Ovary (tissue), 9 donors: Measurements from ENCODE around the gene KIF1A. TPM values are rescaled to one million over a fixed set of nuclear protein-coding genes. Genes with fewer than 3 reads are reported as not detected.

Experiments used
- DNase-seq, 5 donors: peaks; one replicate each; pipeline ENCODE4 v3.0.0-alpha.2; 2019 to 2020
- H3K27ac ChIP-seq, 2 donors: fragments of 200-600 bp; one replicate each; pipeline versions ENCODE4 v1.5.1 to v1.8.0; 2019 to 2022
- H3K27me3 ChIP-seq: fragments of 200-600 bp; one replicate; pipeline ENCODE4 v1.8.0; 2022
- H3K36me3 ChIP-seq: fragments of 200-600 bp; sonication (generic); one replicate; pipeline ENCODE4 v1.5.1; 2019
- H3K4me1 ChIP-seq: one replicate; pipeline ENCODE4 v1.8.1; 2013; ENCODE audit warnings: mild to moderate bottlenecking, moderate library complexity; ENCODE audit not compliant: insufficient read depth
- H3K4me3 ChIP-seq: fragments of 200-600 bp; sonication (generic); one replicate; pipeline ENCODE4 v1.5.1; 2017
- H3K9me3 ChIP-seq, 2 donors: fragments of 200-600 bp in 1 of 2; sonication (generic) in 1 of 2; one replicate each; pipeline versions ENCODE4 v1.5.1 to v1.8.1; 2013 to 2019; ENCODE audit warnings: mild to moderate bottlenecking in 1 of 2, moderate library complexity in 1 of 2
- CTCF ChIP-seq, 3 donors: fragments of 450-650 bp in 2 of 3; fragments of 200-600 bp in 1 of 3; IDR thresholded peaks; one replicate each; pipeline versions ENCODE4 v1.5.1 to v1.8.0; 2016 to 2022; ENCODE audit warnings: antibody characterized with exemption in 3 of 3, mild to moderate bottlenecking in 1 of 3
- EP300 ChIP-seq: sonication (generic); formaldehyde crosslinking; IDR thresholded peaks from one replicate; pipeline ENCODE4 v1.6.1; 2017; ENCODE audit warnings: antibody characterized with exemption
- POLR2A ChIP-seq: fragments of 450-650 bp; IDR thresholded peaks from one replicate; pipeline ENCODE4 v1.6.1; 2017; ENCODE audit warnings: antibody characterized with exemption, mild to moderate bottlenecking, moderate library complexity
- WGBS, 3 donors: extraction: QIAGEN DNeasy Blood & Tissue Kit in 1 of 3; methylation state at CpG; one replicate each; pipeline versions ENCODE4 v1.1.5 to v1.1.7; 2013 to 2017; 5-methylcytosine and 5-hydroxymethylcytosine counted together
- intact Hi-C, 4 donors: fragments of 100-400 bp; cut with DNase I; formaldehyde crosslinking; loops; one replicate each; pipeline versions ENCODE4 v1.11.0 to v1.15.1; 2022 to 2023
- polyA plus RNA-seq, 2 donors: library from polyadenylated mRNA; stranded (reverse); fragments of 200-250 nt in 1 of 2; fragments of 350-450 nt in 1 of 2; fragmentation: Illumina TruSeq in 1 of 2; extraction: RNeasy Lipid Tissue Mini Kit (QIAGEN cat#74804) in 1 of 2; gene quantifications; one replicate each; pipeline ENCODE4 v1.2.3, GENCODE V29; 2013 to 2014
- total RNA-seq, 7 donors: library from RNA; depleted of rRNA in 2 of 7; stranded (reverse); fragments of >200 nt in 2 of 7; fragmentation: NEBNext Ultra II Directional in 3 of 7; extraction: Animal tissue kit (Norgen Biotek cat#: 25700) in 3 of 7; gene quantifications; one replicate each; pipeline versions ENCODE4 v1.1.0 to v1.2.4, GENCODE V29; 2016 to 2023
- donor health status: DM: no; HTN: no; CAD: no; lungs with moderate emphysema.
- donor health status: DM: no; HTN: no; CAD: no.
- donor health status: Bipolar disorder and iron deficiency.
- donor health status: DM: yes; HTN: yes; CAD: no.
- donor health status: DM: no; HTN: no; CAD: no.
- donor health status: DM: yes; HTN: yes; CAD: no.

Gene KIF1A
- total and polyA plus RNA-seq, 9 donors = 0.48 to 4.4 (median 1.2) TPM

DNA sequence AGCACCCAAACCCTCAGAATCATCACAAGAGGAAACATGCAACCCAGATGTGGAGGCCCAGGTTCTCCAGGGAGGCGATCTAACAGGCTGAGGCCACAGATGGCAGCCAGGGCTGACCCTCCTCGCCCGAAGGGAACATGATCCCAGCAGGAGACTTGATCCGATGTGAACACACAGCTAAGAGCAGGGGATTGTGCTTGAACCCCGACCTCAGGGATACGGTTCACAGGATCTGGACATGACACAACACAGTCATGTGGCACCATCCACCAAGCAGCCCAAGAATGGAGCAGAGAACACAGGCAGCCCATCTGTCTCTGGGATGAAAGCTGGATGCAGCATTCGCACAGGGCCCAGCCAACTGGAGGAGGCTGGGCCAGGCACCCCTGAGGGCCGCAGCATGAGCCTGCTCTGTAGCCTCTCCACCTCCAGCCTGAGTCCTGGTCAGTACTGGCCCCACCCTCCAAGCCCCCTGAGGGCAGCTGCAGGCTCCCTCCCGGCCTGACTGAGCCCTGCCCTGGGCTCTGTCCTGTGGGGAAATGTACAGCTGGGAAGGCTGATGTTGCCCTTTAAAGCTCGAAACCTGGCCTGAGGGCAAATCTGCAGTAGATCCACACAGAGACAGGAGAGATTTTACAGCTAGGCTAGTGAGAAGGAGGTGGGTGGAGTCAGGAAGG is 89.4 kb downstream of the KIF1A start:
- intact Hi-C loops = no loop called here
- H3K27me3 ChIP-seq = no peaks in the 10 kb centered on the region
- H3K36me3 ChIP-seq = no peaks in the 10 kb centered on the region
- H3K4me1 ChIP-seq = no peaks in the 10 kb centered on the region
- DNase-seq = no peak
- no peak overlapping the region for H3K4me3 ChIP-seq
- H3K27ac ChIP-seq = no peak overlapping the region
- TF ChIP-seq POLR2A (no peak), EP300 (no peak), CTCF (IDR thresholded peaks at IDR 0.05) (no peak)
- H3K9me3 ChIP-seq = no peaks in the 10 kb centered on the region
- 65 to 78% (median 73%) methylated on average over 8 to 10 of the region's 10 CpGs for WGBS, 3 donors

DNA sequence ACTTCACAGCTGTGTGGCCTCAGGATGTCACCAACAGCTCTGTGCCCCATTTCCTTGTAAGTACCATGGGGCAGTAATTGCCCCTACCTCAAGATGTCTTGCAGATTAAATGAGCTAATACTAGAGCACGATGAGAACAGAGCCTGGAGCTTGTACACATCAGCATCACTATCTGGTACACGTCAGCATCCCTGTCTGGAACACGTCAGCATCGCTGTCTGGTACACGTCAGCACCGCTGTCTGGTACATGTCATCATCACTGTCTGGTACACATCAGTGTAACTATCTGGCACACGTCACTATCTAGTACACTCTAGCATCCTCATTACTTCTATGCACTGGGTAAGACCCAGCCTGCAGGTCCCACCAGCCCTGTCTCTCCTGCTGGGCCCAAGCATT is 91.2 kb downstream of the KIF1A start:
- H3K36me3 ChIP-seq = no peaks in the 10 kb centered on the region
- TF ChIP-seq POLR2A (no peak), CTCF (IDR thresholded peaks at IDR 0.05) (no peak), EP300 (no peak)
- intact Hi-C loops = no loop called here
- no peak overlapping the region for H3K27ac ChIP-seq
- H3K4me1 ChIP-seq = no peaks in the 10 kb centered on the region
- no peak overlapping the region for H3K4me3 ChIP-seq
- DNase-seq = no peak
- WGBS, 3 donors = 80 to 86% (median 84%) methylated on average over 7 of the region's 7 CpGs
- no peaks in the 10 kb centered on the region for H3K27me3 ChIP-seq
- no peaks in the 10 kb centered on the region for H3K9me3 ChIP-seq

GRCh38 chr2:240728361-240728760 is 91.7 kb downstream of the KIF1A start:
- Histone ChIP-seq H3K27ac (no peak overlapping the region), H3K4me3 (no peak overlapping the region), H3K27me3 (no peaks in the 10 kb centered on the region), H3K36me3 (no peaks in the 10 kb centered on the region), H3K4me1 (no peaks in the 10 kb centered on the region), H3K9me3 (no peaks in the 10 kb centered on the region)
- TF ChIP-seq EP300 = no peak
- TF ChIP-seq CTCF (IDR thresholded peaks at IDR 0.05) = no peak
- no peak for TF ChIP-seq POLR2A
- intact Hi-C loops = no loop called here
- 84 to 94% (median 93%) methylated on average over 10 of the region's 10 CpGs for WGBS, 3 donors
- no peak for DNase-seq

DNA sequence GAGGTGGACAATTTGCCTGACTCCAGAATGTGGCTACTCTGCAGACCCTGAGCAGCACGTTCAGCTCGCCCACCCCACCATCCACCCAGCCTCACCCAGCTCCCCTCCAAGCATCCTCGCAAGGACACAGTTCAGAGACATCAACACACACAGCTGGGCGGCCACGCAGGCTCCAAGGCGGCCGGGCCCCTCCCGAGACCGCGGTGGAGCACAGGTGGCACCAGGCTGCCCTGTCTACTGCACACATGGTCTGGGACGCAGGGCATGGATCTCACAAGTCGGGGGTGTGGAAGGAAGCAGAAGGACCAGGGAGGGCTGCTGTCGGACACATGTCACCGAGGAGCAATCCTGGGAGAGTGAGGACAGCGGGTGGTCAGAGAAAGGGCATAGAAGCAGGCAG is 92.1 kb downstream of the KIF1A start:
- TF ChIP-seq EP300 (no peak), POLR2A (no peak), CTCF (IDR thresholded peaks at IDR 0.05) (no peak)
- Histone ChIP-seq H3K27ac (no peak overlapping the region), H3K4me1 (no peaks in the 10 kb centered on the region), H3K9me3 (no peaks in the 10 kb centered on the region), H3K27me3 (no peaks in the 10 kb centered on the region), H3K4me3 (no peak overlapping the region), H3K36me3 (no peaks in the 10 kb centered on the region)
- intact Hi-C loops = no loop called here
- 83 to 93% (median 91%) methylated on average over 9 to 15 of the region's 15 CpGs for WGBS, 3 donors
- no peak for DNase-seq
